Measurements from ENCODE around the gene DHRS3. TPM values are rescaled to one million over a fixed set of nuclear protein-coding genes. Genes with fewer than 3 reads are reported as not detected.
A peak's percentile ranks its signal among the peaks of the same experiment; 100 is the strongest.

DHRS3 gene
- total and polyA plus RNA-seq, 2 of the 13 experiments (the other 11 are each of a cell fraction or from before 2014, with no cell fraction given): 48.5 to 90.5 TPM

- Histone ChIP-seq H3K36me3 (replicated peaks in 1 of 2; ENCODE audit: control insufficient read depth in 1 of 2, insufficient read depth in 2 of 2, low read length in 2 of 2) (no peaks in the 10 kb centered on the region), H3K4me2 (ENCODE audit: low read depth, low read length) (peak overlapping the region; percentile 65), H3K27me3 (ENCODE audit: control insufficient read depth in 1 of 2, insufficient read depth in 2 of 2, low read length in 2 of 2) (peaks cover 2 to 14% of the 10 kb centered on the region in 2 experiments; a peak in 3 of 5 replicates), H3K9ac (ENCODE audit: insufficient read depth, low read depth, low read length) (no peak overlapping the region), H4K20me1 (ENCODE audit: insufficient read depth, low read length) (no peaks in the 10 kb centered on the region), H2AFZ (ENCODE audit: low read length) (no peak overlapping the region), H3K79me2 (ENCODE audit: insufficient read depth, low read length) (no peaks in the 10 kb centered on the region), H3K4me1 (ENCODE audit: insufficient read depth, low read length) (peaks cover 68% of the 10 kb centered on the region), H3K27ac (ENCODE audit: extremely low read length, insufficient read depth, low read length) (no peak overlapping the region), H3K9me3 (ENCODE audit: low read length) (no peaks in the 10 kb centered on the region), H3K4me3 (replicated peaks in 1 of 3; ENCODE audit: insufficient read depth in 1 of 3, low read depth in 2 of 3, low read length in 3 of 3) (peak overlapping the region in 1 of 3 experiments; percentile 40; a peak in 1 of 6 replicates)
- intact Hi-C loops (cut with micrococcal nuclease; ENCODE audit: unreplicated experiment): no loop called here
- FAIRE-seq (no peak), DNase-seq (ENCODE audit: low spot score) (no peak), ATAC-seq (no peak)
- WGBS (ENCODE audit: low lambda C conversion rate): 45% methylated on average over 13 of the region's 14 CpGs
- in situ Hi-C loops (cut with HindIII; ENCODE audit: extremely low pct_ligation_motif_present, low pct_unique_long_range_greater_than_20kb): no loop called here
- ChIA-PET CTCF (ENCODE audit: low intra/inter-chr PET ratio, low total read pairs) (no interaction called here), POLR2A (interaction anchor here (2.1 to 2.5 kb wide), 2 partner anchors 9 to 20 kb away, joined by 11 to 14 read pairs; no protein-coding TSS in a partner anchor)
- peak; percentile 5; the same call in 1 of the 2 replicates for TF ChIP-seq MTA1 (CRISPR knock-in tag; IDR thresholded peaks at IDR 0.05; ENCODE audit: borderline replicate concordance)
- TF ChIP-seq PCBP1 (IDR thresholded peaks at IDR 0.05; ENCODE audit: borderline replicate concordance, low read depth, low read length): 0 out of 2 replicates have a peak, but pooled peaks have one; percentile 64
- no peak for TF ChIP-seq ZNF33A (CRISPR knock-in tag; IDR thresholded peaks at IDR 0.05; ENCODE audit: borderline replicate concordance)
- BruUV-seq (replicated peaks): no TSS peak
Observed at GRCh38 chr1:12548279-12548972, 69.6 kb downstream of the DHRS3 start.

DNA sequence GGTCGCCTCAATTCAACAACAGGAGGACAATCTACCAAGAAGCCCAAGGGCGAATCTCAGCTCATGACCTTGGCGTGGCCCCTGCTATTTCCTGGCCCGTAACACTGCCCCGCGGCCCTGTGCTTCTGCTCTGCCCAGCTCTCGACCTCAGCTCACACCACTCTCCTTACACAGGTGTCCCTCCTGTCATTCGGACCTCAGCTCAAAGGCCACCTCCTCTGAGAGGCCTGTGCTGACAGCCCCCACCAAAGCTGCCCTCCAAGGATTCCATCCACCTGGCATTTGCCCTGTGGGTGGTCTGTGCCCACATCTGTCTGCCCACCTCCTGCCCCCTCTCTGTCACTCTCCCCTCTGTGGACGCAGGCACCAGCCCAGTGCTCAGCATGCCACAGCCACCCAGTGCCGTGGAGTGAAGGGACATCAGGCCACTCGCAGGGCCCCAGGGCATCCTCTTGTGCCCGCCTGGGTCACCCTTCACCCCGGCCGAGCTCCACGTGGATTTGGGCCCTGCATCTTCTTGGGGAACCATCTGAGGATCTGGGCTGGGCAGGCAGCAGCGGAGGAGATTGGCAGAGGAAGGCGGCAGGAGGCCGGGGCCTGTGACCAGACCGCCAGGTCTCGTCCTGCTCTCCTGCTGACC, 70.3 kb downstream of the DHRS3 start:
- 40% methylated on average over 13 of the region's 20 CpGs for WGBS (ENCODE audit: low lambda C conversion rate)
- DNase-seq (ENCODE audit: low spot score) (no peak), FAIRE-seq (no peak), ATAC-seq (peak; percentile 36; the same call in 2 of the 3 replicates)
- no peaks in the 10 kb centered on the region for H3K79me2 ChIP-seq (ENCODE audit: insufficient read depth, low read length)
- intact Hi-C loops (cut with micrococcal nuclease; ENCODE audit: unreplicated experiment) (no loop called here), in situ Hi-C loops (cut with HindIII; ENCODE audit: extremely low pct_ligation_motif_present, low pct_unique_long_range_greater_than_20kb) (no loop called here)
- H3K9me3 ChIP-seq (ENCODE audit: low read length): no peaks in the 10 kb centered on the region
- ChIA-PET CTCF (ENCODE audit: low intra/inter-chr PET ratio, low total read pairs) (no interaction called here), POLR2A (interaction anchor here (0.6 kb wide), 1 partner anchor 70 kb away, joined by 3 read pairs; the partner anchor contains the start of gene DHRS3)
- H3K9ac ChIP-seq (ENCODE audit: insufficient read depth, low read depth, low read length): no peak overlapping the region
- TF ChIP-seq ZNF484 (CRISPR knock-in tag; IDR thresholded peaks at IDR 0.05; ENCODE audit: borderline replicate concordance, low read depth) (no peak), CHD4 (IDR thresholded peaks at IDR 0.05; ENCODE audit: borderline replicate concordance, low read length) (no peak), ZNF775 (CRISPR knock-in tag; IDR thresholded peaks at IDR 0.05; ENCODE audit: borderline replicate concordance) (no peak), HNRNPL (IDR thresholded peaks at IDR 0.05; ENCODE audit: low read depth, low read length) (peak; percentile 89), ZFX (CRISPR knock-in tag; IDR thresholded peaks at IDR 0.05; ENCODE audit: low read depth) (peak; percentile 19), ZBTB20 (CRISPR knock-in tag; IDR thresholded peaks at IDR 0.05; ENCODE audit: borderline replicate concordance, low read depth) (no peak)
- TF ChIP-seq, protein P1, sequence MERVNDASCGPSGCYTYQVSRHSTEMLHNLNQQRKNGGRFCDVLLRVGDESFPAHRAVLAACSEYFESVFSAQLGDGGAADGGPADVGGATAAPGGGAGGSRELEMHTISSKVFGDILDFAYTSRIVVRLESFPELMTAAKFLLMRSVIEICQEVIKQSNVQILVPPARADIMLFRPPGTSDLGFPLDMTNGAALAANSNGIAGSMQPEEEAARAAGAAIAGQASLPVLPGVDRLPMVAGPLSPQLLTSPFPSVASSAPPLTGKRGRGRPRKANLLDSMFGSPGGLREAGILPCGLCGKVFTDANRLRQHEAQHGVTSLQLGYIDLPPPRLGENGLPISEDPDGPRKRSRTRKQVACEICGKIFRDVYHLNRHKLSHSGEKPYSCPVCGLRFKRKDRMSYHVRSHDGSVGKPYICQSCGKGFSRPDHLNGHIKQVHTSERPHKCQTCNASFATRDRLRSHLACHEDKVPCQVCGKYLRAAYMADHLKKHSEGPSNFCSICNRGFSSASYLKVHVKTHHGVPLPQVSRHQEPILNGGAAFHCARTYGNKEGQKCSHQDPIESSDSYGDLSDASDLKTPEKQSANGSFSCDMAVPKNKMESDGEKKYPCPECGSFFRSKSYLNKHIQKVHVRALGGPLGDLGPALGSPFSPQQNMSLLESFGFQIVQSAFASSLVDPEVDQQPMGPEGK (CRISPR knock-in tag; IDR thresholded peaks at IDR 0.05): 0 out of 2 replicates have a peak, but pooled peaks have one; percentile 14
- no TSS peak for BruUV-seq (replicated peaks)
- no peaks in the 10 kb centered on the region for H4K20me1 ChIP-seq (ENCODE audit: insufficient read depth, low read length)
- H3K36me3 ChIP-seq (replicated peaks in 1 of 2; ENCODE audit: control insufficient read depth in 1 of 2, insufficient read depth in 2 of 2, low read length in 2 of 2): no peaks in the 10 kb centered on the region
- H3K27ac ChIP-seq (ENCODE audit: extremely low read length, insufficient read depth, low read length): no peak overlapping the region
- H3K4me3 ChIP-seq (replicated peaks in 1 of 3; ENCODE audit: insufficient read depth in 1 of 3, low read depth in 2 of 3, low read length in 3 of 3): no peak overlapping the region
- H2AFZ ChIP-seq (ENCODE audit: low read length): no peak overlapping the region
- H3K4me1 ChIP-seq (ENCODE audit: insufficient read depth, low read length): peaks cover 61% of the 10 kb centered on the region
- peaks cover 2 to 14% of the 10 kb centered on the region in 2 experiments; a peak in 2 of 5 replicates for H3K27me3 ChIP-seq (ENCODE audit: control insufficient read depth in 1 of 2, insufficient read depth in 2 of 2, low read length in 2 of 2)
- H3K4me2 ChIP-seq (ENCODE audit: low read depth, low read length): no peak overlapping the region
